ENCODE results near the gene CHCHD6.
"Not testable (repeated sequence)": the region's sequence is repeated elsewhere in the genome, so short reads cannot be mapped to it uniquely, and the experiment has no call there.

CHCHD6 gene

GRCh38 chr3:126766653-126767052, 62.6 kb downstream of the CHCHD6 start:
- no peak for DNase-seq (ENCODE audit: low read depth)

GRCh38 chr3:126768903-126769302, 64.9 kb downstream of the CHCHD6 start:
- DNase-seq (ENCODE audit: low read depth): no peak

- DNase-seq (ENCODE audit: low read depth): no peak
Observed at GRCh38 chr3:126770096-126770495, 66.1 kb downstream of the CHCHD6 start.

GRCh38 chr3:126773167-126773566, 69.1 kb downstream of the CHCHD6 start:
- no peak for DNase-seq (ENCODE audit: low read depth)

- no peak for DNase-seq (ENCODE audit: low read depth)
Observed at GRCh38 chr3:126773783-126774182, 69.7 kb downstream of the CHCHD6 start.

GRCh38 chr3:126777366-126777765, 73.3 kb downstream of the CHCHD6 start:
- DNase-seq (ENCODE audit: low read depth): no peak

- DNase-seq (ENCODE audit: low read depth): no peak
Observed at GRCh38 chr3:126780666-126781065, 76.6 kb downstream of the CHCHD6 start.

- no peak for DNase-seq (ENCODE audit: low read depth)
Observed at GRCh38 chr3:126781406-126781805, 77.4 kb downstream of the CHCHD6 start.

GRCh38 chr3:126781889-126782491, 78.0 kb downstream of the CHCHD6 start:
- no peak for DNase-seq (ENCODE audit: low read depth)

GRCh38 chr3:126782536-126782935, 78.5 kb downstream of the CHCHD6 start:
- DNase-seq (ENCODE audit: low read depth): no peak

GRCh38 chr3:126784254-126784653, 80.2 kb downstream of the CHCHD6 start:
- no peak for DNase-seq (ENCODE audit: low read depth)

- DNase-seq (ENCODE audit: low read depth): not testable (repeated sequence)
Observed at GRCh38 chr3:126791320-126791719, 87.3 kb downstream of the CHCHD6 start.

GRCh38 chr3:126792998-126793397, 89.0 kb downstream of the CHCHD6 start:
- DNase-seq (ENCODE audit: low read depth): no peak

- DNase-seq (ENCODE audit: low read depth): no peak
Observed at GRCh38 chr3:126797563-126797962, 93.5 kb downstream of the CHCHD6 start.

GRCh38 chr3:126798521-126798920, 94.5 kb downstream of the CHCHD6 start:
- no peak for DNase-seq (ENCODE audit: low read depth)

- no peak for DNase-seq (ENCODE audit: low read depth)
Observed at GRCh38 chr3:126799099-126799498, 95.1 kb downstream of the CHCHD6 start.

GRCh38 chr3:126801312-126801711, 97.3 kb downstream of the CHCHD6 start:
- not testable (repeated sequence) for DNase-seq (ENCODE audit: low read depth)

GRCh38 chr3:126807795-126808194, 103.8 kb downstream of the CHCHD6 start:
- no peak for DNase-seq (ENCODE audit: low read depth)

GRCh38 chr3:126811530-126811929, 107.5 kb downstream of the CHCHD6 start:
- DNase-seq (ENCODE audit: low read depth): no peak

- no peak for DNase-seq (ENCODE audit: low read depth)
Observed at GRCh38 chr3:126816298-126816697, 112.3 kb downstream of the CHCHD6 start.

GRCh38 chr3:126816986-126817777, 113.1 kb downstream of the CHCHD6 start:
- DNase-seq (ENCODE audit: low read depth): no peak

GRCh38 chr3:126817781-126818180, 113.7 kb downstream of the CHCHD6 start:
- no peak for DNase-seq (ENCODE audit: low read depth)

GRCh38 chr3:126818400-126819095, 114.5 kb downstream of the CHCHD6 start:
- DNase-seq (ENCODE audit: low read depth): no peak

Data from activated T-helper 1 cell treated with Interleukin-2 at 50 U/mL for 16 hours (primary cell).